D341Med (cell line): ENCODE results near the gene TMEM30B.
A peak's percentile ranks its signal among the peaks of the same experiment; 100 is the strongest.
"Not testable (repeated sequence)": the region's sequence is repeated elsewhere in the genome, so short reads cannot be mapped to it uniquely, and the experiment has no call there.

Experiments
- DNase-seq: peaks from one replicate; pipeline ENCODE4 v3.0.0; 2012; ENCODE audit warnings: low spot score

The TMEM30B gene, protein sequence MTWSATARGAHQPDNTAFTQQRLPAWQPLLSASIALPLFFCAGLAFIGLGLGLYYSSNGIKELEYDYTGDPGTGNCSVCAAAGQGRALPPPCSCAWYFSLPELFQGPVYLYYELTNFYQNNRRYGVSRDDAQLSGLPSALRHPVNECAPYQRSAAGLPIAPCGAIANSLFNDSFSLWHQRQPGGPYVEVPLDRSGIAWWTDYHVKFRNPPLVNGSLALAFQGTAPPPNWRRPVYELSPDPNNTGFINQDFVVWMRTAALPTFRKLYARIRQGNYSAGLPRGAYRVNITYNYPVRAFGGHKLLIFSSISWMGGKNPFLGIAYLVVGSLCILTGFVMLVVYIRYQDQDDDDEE

DNA sequence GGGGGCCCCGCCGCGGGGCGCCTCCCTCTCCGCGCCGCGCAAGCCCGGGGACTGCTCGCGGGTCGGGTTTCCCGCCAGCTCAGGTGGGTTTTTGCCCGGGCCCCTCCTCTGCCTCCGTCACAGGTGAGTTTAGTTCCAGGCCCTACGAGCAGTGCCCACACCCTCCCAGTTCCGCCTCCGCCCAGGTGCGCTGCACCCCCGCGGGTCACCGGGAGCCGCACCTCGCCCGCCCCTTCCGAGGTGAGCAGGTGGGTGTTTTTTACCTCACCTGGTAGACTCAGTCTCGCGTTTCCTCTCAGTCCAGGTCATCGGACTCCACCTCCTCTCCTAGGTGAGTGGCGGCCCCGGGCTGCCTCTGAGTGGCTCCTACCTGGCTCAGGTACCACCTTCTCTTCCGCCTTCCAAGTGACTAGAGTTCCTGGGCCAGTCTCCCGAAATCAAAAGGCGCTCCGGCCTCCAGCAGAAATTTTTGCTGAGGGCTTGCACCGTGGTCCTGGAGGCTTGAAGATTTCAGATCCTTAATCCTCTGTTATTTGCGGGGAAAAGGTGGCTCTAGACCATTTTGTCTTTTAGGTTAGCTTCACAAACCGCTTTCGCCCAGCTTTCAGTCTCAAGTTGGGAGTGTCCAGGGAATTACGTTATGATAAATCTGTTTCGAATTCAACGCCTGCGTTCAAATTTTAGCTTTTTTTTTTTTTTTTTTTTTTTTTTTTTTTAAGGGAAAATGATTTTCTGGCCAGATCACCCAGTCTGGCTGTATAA is at the start of gene TMEM30B:
TMEM30B (minus strand) TSS at position 153 of the 762 bp plus-strand sequence. CDS start 191 bp downstream, outside the sequence.
- DNase-seq: peak; percentile 26

DNA sequence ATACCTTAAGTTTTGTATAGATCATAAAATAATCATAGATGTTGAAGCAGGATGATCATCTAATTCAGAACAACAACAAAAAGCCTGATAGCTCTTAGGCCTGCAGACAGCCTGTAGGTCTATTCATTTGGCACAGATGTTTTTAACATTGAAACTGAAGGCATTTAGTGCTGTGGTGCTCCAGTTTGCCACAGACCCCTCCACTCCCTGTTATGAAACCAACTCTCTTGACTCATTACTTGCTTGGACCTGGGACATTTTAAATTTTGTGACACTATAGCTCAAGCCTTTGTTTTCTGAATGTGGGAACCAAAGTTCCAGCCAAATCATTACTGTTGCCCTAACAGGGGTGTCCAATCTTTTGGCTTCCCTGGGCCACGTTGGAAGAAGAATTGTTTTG is 49.4 kb upstream of the TMEM30B start:
- DNase-seq: no peak

DNA sequence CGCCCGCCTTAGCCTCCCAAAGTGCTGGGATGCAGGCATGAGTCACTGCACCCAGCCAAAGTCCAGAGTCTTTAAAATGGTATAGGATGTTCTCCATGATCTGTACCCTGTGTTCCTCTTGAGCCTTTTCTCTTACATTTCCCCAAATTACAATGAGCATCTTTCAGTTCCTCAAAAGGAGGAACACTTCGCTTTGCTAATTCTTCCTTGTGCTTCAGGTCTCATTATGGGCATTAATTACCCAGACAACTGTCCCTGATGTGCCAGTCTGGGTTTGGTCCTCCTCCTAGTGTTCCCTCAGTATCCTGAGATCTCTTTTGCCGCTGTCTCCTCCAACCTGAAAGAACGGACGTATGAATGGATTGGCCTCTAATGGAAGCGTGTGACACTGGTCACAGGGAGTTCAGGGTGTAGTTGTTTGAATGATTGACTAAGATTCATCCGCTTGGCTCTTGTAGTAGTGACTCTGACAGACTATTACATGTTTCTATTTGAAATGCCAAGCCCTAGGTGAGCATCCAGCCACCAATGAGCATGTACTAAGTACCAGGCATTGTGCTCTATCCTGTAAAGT is 48.4 kb upstream of the TMEM30B start:
- DNase-seq: no peak

DNA sequence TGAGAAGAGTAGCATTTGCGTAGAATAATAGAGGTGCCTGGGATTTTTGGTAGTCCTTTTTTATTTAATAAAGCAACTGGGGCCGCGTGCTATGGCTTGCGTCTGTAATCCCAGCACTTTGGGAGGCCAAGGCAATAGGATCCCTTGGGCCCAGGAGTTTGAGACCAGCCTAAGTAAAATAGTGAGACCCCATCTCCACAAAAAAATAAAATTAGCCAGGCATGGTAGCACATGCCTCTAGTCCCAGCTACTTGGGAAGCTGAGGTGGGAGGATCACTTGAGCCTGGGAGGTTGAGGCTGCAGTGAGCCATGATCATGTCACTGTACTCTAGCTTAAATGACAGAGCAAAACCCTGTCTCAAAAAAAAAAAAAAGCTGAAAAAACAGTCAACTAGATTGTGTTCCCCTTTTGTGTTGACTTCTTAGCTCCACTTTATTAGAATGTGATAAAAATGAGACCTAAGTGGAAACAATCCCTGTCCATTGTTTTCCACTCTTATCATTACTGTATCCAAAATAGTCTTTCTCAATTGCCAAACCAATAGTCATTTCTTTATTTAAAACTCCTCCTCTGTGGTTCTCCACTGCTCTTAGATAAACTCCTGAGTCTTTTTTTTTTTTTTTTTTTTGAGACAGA is 47.6 kb upstream of the TMEM30B start:
- no peak for DNase-seq

DNA sequence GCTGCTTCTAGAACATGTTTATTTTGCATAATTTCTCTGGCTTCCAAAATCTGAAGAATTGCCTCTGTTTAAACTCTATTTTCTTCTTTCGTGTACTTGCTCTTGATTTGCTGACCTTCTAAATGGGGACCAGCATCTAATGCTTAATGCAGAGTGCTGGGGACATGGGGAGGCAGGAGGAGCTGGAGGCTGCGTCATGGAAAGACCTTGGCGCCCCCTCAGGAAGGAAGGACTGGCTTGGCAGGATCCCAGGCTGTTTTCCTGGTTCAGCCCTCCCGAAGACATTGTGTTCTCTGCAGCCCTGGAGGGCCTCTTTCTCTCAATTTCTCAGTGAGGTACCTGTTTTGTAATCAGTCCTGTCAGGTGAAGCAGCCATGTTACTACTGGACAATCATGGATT is 45.7 kb upstream of the TMEM30B start:
- no peak for DNase-seq

DNA sequence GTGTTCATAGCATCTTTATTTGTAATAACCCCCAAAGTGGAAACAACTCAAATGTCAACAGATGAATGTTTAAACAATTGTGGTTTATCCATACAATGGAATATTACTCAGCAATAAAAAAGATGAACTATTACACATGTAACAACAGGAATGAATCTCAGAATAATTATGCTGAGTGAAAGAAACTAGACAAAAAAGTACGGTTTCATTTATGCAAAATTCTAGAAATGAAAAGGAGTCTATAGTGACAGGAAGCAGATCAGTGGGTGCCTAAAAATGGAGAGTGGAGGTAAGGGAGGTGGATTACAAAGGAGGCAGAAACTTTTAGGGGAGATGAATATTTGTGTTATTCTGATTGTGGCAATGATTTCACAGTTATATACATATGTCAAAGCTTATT is 45.0 kb upstream of the TMEM30B start:
- no peak for DNase-seq

DNA sequence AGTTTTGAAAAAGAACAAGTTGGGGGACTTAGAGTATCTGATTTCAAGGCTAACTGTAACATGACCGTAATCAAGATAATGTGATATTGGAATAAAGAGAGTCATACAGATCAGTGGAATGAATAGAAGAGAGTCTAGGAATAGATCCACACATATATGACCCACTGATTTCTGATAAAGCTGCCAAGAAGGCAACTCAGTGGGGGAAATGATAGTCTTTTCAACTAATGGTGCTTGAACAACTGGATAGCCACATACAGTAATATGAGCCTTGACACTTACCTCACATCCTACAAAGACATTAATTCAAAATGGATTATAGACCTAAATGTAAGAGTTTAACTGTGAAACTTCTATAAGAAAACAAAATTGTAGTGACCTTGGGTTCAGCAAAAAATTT is 44.0 kb upstream of the TMEM30B start:
- no peak for DNase-seq

DNA sequence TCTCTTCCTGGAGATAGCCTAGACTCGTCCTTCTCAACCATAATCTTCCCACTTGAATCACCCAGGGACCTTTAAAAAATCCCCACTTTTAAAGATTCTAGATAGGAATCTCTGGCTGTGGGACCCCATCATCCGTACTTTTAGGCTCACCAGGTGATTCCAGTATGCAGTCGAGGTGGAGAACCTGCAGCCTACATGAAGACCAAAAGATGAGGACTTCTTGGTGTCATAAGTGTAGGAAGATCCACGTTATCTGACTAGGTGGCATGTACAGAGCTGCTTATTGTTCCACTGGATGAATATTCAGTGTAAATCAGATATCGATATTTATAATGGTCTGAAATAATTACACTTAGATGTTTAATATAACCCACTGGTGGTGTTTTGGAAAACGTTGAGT is 42.8 kb upstream of the TMEM30B start:
- no peak for DNase-seq

DNA sequence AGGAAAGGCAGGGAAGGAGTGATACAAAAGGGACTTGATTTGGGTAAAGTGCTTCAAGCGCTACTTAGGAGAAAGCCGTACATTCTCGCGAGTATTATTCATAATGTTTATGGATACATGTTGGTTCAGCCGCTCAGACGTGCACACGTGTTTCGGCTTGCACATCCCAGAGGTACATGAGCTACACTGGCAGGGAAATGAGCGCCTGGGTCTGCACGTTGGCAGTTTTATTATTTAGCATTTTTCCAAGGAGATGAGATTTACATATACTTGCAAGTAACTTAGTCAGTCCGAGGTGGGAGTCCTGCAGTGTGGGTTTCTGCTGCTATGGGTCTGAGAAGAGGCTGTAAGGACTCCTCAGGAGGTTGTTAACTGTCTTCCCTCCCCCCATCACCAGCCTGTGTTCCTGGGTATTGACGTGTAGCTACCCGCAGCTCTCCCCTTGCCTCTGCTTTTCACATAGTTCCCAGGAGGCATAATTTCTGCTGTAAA is 41.7 kb upstream of the TMEM30B start:
- no peak for DNase-seq

DNA sequence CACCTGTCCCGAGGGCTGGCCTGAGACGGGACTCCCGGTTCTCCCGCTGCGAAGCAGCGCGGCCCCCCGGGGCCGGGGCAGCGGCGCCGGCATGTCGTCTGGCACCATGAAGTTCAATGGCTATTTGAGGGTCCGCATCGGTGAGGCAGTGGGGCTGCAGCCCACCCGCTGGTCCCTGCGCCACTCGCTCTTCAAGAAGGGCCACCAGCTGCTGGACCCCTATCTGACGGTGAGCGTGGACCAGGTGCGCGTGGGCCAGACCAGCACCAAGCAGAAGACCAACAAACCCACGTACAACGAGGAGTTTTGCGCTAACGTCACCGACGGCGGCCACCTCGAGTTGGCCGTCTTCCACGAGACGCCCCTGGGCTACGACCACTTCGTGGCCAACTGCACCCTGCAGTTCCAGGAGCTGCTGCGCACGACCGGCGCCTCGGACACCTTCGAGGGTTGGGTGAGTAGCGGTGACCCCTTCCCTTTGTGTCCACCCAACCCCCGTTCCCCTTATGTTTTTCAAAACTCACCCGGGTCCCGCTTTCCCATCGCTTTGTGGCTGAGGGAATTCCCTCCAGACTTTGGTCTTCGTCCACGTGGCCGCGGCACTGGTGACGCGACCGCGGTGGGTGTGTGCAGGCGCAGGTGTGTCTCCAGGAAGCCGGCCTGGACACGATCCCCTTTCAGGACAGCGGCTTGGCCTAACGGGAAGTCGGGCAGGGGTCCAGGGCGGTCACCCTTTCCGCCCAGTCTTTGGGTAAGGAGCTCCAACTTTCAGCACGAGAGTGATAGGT is 41.1 kb upstream of the TMEM30B start:
- peak; percentile 37 for DNase-seq

DNA sequence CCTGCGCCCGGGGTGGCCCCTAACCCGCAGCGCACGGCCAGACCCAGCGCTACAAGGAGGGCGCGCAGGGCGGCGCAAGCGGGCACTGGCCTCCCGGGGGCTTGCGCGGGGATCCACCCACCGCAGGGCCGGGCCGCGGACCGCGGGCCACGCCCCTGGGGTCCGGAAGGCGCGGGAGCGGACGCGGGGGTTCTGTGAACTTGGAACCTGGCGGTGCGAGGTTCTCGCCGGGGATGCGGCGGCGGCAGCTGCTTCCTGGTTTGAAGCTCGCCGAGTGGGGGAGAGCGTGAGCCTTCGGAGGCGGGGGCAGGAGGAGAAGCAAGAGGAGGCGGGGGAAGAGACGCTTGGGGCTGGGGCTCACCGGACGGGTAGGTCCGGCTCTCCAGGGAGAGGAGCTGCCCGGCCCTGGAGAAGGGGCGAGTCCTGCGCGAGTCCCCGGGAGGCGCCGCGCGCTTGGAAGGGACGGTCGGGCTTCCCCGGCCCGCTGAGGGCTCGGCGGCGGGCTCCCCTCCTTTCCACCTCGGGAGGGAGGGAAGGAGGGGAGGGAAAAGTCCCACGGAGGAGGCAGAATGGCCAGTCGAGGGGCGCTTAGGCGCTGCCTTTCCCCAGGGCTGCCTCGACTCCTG is 40.4 kb upstream of the TMEM30B start, which contains the start of gene PRKCH:
PRKCH (plus strand) TSS at position 195 of the 626 bp plus-strand sequence. CDS start 523 bp downstream, outside the sequence.
- DNase-seq: peak; percentile 82

DNA sequence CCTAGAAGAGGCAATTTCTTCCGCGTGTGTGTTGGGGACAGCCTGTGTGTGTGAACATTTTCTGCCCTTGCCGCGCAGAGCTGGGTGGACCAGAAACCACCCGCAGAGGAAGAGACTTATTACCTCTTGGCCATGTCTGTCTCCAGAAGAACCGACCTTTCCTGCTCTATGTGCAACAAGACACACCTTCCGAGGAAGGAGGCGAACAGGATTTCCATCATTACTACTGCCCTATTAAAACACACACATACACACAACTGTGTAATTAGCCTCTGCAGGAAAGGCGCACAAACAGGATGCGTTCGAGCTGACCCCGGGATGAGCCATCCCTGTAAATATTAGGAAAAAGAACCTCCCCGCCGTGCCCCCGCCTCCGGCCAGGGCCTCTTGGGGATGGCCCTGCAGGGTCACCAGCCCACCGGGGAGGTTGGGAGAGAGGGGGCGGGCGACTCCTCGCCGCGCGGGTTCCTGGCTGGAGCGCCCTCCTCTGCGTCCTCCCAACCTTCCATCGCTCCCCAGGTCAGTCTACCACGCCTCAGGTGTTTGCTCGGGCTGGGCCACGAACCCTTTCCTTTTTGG is 39.8 kb upstream of the TMEM30B start:
- peak; percentile 40 for DNase-seq

DNA sequence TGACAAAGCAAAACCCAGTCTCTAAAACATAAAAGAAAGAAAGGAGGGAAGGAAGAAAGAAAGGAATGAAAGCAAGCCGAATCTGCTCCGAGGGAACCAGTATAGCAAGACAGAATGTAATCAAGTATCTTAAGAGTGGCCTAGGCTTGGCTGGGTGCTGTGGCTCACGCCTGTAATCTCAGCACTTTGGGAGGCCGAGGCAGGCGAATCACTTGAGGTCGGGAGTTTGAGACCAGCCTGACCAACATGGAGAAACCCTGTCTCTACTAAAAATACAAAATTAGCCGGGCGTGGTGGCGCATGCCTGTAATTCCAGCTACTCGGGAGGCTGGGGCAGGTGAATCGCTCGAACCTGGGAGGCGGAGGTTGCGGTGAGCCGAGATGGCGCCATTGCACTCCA is 39.0 kb upstream of the TMEM30B start:
- not testable (repeated sequence) for DNase-seq

DNA sequence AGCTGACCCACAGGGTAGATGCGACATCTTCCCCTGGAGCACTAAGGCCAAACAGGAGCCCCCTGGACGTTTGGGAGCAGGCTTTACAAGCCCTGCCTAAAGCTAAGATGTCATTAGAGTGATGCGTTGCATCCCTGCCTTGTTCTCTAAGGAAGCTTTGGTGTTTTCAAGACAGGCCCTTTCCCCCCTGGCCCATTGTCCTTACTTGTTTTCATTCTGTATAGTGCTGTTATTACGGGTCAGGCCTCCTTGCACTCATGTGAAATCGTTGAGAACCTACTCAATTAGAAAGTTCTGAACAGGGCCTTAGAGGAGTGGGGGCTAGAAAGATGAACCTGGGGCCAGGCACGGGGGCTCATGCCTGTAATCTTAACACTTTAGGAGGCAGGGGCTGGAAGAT is 38.6 kb upstream of the TMEM30B start:
- no peak for DNase-seq

DNA sequence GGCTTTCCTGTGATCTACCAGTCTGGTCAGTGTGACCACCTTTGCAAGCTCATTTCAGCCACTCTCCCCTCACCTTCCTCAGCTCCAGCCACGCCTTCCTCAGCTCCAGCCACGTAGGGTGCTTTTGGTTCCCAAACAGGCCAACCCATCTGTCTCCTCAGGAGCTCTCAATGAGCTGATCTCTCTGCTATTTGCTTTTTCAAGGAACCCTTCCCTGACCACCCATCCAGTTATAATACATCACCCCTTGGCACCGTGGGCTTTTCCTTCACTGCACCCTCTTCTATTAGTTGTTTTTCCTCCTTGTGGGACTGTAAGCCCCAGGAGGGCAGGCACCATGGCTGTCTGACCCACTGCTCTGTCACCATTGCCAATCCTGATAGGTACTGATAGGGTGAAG is 37.9 kb upstream of the TMEM30B start:
- DNase-seq: no peak

DNA sequence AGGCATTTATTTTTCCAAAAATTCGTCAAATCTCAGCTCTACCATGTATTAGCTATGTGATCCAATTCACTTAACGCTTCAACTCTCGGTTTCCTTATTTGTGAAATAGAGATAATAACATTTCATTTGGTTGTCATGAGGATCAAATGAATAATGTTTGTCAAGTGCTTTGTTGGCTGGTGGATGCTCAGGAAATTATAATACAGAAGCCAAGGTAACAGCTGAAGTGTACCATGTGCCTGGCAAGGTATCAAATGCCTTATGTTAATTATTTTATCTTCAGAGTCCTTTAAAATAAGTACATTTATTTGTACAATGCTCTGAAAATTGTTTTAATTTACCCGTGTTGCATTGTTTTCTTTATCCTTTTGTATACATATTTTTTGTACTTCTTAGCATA is 34.2 kb upstream of the TMEM30B start:
- no peak for DNase-seq

DNA sequence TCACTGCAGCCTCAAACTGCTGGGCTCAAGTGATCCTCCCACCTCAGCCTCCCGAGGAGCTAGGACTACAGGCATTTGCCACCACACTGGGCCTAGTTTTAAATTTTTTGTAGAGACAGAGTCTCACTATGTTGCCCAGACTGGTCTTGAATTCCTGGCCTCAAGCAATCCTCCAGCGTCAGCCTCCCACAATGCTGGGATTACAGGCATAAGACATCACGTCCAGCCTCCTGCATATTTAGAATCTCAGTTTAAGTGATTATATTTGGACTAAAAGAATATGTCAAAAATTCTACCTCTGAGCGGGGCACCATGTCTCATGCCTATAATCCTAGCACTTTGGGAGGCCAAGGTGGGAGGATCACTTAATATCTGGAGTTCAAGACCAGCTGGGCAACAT is 27.6 kb upstream of the TMEM30B start:
- DNase-seq: not testable (repeated sequence)

DNA sequence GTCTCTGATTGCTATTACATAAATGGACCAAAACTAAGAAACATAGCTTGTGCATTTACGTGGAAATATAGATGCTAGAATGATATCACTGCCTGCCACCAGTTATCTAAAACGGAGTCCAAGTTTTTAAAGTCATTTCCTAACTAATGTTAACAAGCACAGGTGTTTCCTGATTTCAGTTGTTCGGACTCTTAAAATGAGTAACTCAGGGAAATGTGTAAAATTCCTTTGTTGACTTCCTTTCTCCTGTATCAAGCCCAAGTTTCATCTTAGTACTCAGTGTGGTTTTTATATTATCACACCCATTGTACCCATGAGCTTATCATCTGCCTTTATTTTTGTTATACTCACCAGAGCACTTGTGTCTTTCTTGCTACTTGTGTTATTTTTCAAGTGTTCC is 27.1 kb upstream of the TMEM30B start:
- DNase-seq: no peak

DNA sequence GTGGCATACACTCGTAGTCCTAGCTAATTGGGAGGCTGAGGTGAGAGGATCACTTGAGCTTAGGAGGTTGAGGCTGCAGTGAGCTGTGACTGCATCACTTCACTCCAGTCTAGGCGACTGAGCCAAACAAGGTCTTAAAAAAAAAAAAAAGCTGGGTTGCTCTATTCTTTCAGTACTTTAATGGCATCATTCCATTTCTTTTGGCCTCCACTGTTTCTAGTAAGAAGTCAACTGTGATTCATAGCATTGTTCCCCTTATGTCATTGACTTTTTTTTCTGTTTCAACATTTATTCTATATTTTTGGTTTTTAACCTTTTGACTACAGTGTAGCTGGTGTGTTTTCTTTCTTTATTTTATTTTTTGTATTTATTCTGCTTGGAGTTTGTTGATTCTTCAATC is 23.6 kb upstream of the TMEM30B start:
- DNase-seq: no peak

DNA sequence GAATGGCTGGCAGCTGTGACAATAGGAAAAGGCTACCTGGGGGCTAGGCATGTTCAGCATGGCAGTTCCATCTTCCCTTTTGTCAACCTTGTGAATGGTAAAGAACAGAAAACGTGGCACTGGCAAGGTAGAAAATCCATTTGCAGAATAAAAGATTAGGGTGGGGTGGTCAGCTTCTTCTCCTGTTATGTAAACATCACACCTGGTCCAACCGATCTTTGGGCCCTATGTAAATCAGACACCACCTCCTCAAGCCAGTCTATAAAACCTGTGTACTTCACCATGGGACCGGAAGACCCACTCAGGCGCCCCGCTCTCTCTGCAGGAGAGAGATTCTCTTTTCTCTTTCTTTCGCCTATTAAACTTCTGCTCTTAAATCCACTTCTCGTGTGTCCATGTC is 19.6 kb upstream of the TMEM30B start:
- DNase-seq: no peak

DNA sequence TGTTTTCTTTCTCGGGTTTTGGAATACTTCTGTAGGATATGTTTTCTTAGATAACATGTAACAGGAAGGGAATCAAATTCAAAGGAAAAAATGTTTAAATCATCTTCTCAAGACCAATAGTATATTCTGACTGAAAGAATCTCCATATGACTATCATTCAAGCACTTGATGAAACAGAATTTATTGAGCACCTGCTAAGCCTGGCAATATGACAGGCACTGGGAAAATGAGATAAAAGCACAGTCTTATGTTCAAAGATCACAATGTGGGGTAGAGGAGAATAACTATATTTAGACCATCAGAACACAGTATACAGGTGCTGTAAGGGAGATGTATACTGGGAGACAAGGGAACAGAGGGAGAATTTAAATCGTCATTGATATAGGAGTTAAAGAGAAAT is 19.1 kb upstream of the TMEM30B start:
- DNase-seq: no peak
